Calu3 (cell line): Measurements from ENCODE around the gene NELL1. TPM values are rescaled to one million over a fixed set of nuclear protein-coding genes. Genes with fewer than 3 reads are reported as not detected.
"Not testable (repeated sequence)": the region's sequence is repeated elsewhere in the genome, so short reads cannot be mapped to it uniquely, and the experiment has no call there.

Experiments
- BruUV-seq: library from RNA; stranded (reverse); fragments of 400-500 nt; replicated peaks from 2 replicates; lab custom pipeline; 2021; lab: Mats Ljungman, UMichigan
- CTCF ChIA-PET: fragments of 300-600 bp; sonication (Branson Sonifier 250); formaldehyde crosslinking; loops from one replicate; lab custom pipeline; 2022; ENCODE audit warnings: antibody characterized with exemption; lab: Charles Lee
- DNase-seq: peaks from one replicate; pipeline ENCODE4 v3.0.0; 2022
- H3K27ac Mint-ChIP-seq: one replicate; pipeline ENCODE4 v1.8.0; 2022; ENCODE audit warnings: mixed read lengths; ENCODE audit not compliant: unreplicated experiment
- H3K27me3 Mint-ChIP-seq: one replicate; pipeline ENCODE4 v1.8.0; 2022; ENCODE audit warnings: mixed read lengths; ENCODE audit not compliant: unreplicated experiment
- H3K36me3 Mint-ChIP-seq: one replicate; pipeline ENCODE4 v1.8.0; 2022; ENCODE audit warnings: mild to moderate bottlenecking, moderate library complexity, mixed read lengths; ENCODE audit not compliant: insufficient read depth, unreplicated experiment
- H3K4me1 Mint-ChIP-seq: one replicate; pipeline ENCODE4 v1.8.0; 2022; ENCODE audit warnings: mild to moderate bottlenecking, low read depth, mixed read lengths; ENCODE audit not compliant: unreplicated experiment
- H3K4me3 Mint-ChIP-seq: one replicate; pipeline ENCODE4 v1.8.0; 2022; ENCODE audit warnings: mild to moderate bottlenecking, low read depth, moderate library complexity, mixed read lengths; ENCODE audit not compliant: unreplicated experiment
- H3K9me3 Mint-ChIP-seq: one replicate; pipeline ENCODE4 v1.8.0; 2022; ENCODE audit warnings: low read depth, mixed read lengths; ENCODE audit not compliant: unreplicated experiment
- CTCF ChIP-seq: fragments of 200-600 bp; IDR thresholded peaks from one replicate; pipeline ENCODE4 v1.8.0; 2022; ENCODE audit warnings: antibody characterized with exemption; ENCODE audit not compliant: unreplicated experiment
- intact Hi-C: fragments of 100-400 bp; cut with micrococcal nuclease; formaldehyde crosslinking; loops from one replicate; pipeline ENCODE4 v1.10.0; 2022; ENCODE audit not compliant: unreplicated experiment
- total RNA-seq: library from RNA; stranded (reverse); gene quantifications from 2 replicates; pipeline ENCODE4 v1.2.3, GENCODE V29; 2022

The NELL1 gene
- total RNA-seq, 1 experiment from 2014 or later: not detected

GRCh38 chr11:21268036-21268435, 598.6 kb downstream of the NELL1 start:
- Mint-ChIP-seq H3K9me3 (peaks cover 7% of the 10 kb centered on the region), H3K4me3 (no peak overlapping the region), H3K36me3 (no peaks in the 10 kb centered on the region), H3K27me3 (no peaks in the 10 kb centered on the region), H3K4me1 (no peaks in the 10 kb centered on the region), H3K27ac (no peak overlapping the region)
- CTCF ChIA-PET: no interaction called here
- TF ChIP-seq CTCF: no peak
- intact Hi-C loops: no loop called here
- no peak for DNase-seq
- no TSS peak for BruUV-seq

GRCh38 chr11:21272139-21272538, 602.8 kb downstream of the NELL1 start:
- intact Hi-C loops, DNase-seq, H3K27ac Mint-ChIP-seq, H3K36me3 Mint-ChIP-seq, H3K4me1 Mint-ChIP-seq, BruUV-seq, H3K27me3 Mint-ChIP-seq, H3K4me3 Mint-ChIP-seq, CTCF ChIA-PET: not testable (repeated sequence)
- peaks cover 11% of the 10 kb centered on the region for H3K9me3 Mint-ChIP-seq

- Mint-ChIP-seq H3K27ac (no peak overlapping the region), H3K36me3 (no peaks in the 10 kb centered on the region), H3K9me3 (peaks cover 17% of the 10 kb centered on the region), H3K27me3 (no peaks in the 10 kb centered on the region), H3K4me1 (no peaks in the 10 kb centered on the region), H3K4me3 (no peak overlapping the region)
- CTCF ChIA-PET: no interaction called here
- DNase-seq: no peak
- BruUV-seq: no TSS peak
- TF ChIP-seq CTCF: no peak
- intact Hi-C loops: no loop called here
These were observed 609.5 kb downstream of the NELL1 start for GRCh38 chr11:21278840-21279239.

DNA sequence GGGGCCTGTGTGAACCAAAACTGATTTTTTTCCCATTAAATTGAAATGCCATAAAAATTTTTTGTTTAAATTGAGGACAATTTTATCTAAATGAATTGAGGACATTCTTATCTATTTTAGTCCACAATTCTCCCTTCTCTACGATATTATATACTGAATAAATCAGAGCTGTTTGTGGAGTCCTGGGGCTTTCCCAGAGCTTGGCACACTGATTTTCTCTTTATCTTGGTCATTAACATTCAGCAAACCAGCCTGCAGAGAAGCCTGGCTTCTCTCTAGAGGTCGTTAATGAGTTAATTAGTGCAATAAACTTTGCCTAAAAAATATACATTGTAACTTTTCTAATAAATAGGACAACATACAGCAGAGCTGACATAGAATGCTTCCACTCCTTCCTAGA, 615.7 kb downstream of the NELL1 start:
- no peak for DNase-seq
- BruUV-seq: no TSS peak
- no peak overlapping the region for H3K4me3 Mint-ChIP-seq
- no peaks in the 10 kb centered on the region for H3K4me1 Mint-ChIP-seq
- H3K9me3 Mint-ChIP-seq: peaks cover 20% of the 10 kb centered on the region
- H3K27me3 Mint-ChIP-seq: no peaks in the 10 kb centered on the region
- no peak overlapping the region for H3K27ac Mint-ChIP-seq
- intact Hi-C loops: no loop called here
- CTCF ChIA-PET: no interaction called here
- H3K36me3 Mint-ChIP-seq: no peaks in the 10 kb centered on the region
- TF ChIP-seq CTCF: no peak

DNA sequence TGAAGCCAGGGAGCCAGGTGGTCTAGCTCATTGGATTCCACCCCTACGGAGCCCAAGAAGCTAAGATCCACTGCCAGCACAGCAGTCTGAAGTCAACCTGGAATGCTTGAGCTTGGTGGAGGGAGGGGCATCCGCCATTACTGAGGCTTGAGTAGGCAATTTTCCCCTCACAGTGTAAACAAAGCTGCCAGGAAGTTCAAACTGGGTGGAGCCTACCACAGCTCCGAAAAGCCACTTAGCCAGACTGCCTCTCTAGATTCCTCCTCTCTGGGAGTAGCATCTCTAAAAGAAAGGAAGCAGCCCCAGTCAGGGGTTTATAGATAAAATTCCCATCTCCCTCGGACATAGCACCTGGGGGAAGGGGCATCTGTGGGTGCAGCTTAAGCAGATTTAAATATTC, 620.3 kb downstream of the NELL1 start:
- H3K36me3 Mint-ChIP-seq: no peaks in the 10 kb centered on the region
- peaks cover 13% of the 10 kb centered on the region for H3K9me3 Mint-ChIP-seq
- intact Hi-C loops: no loop called here
- H3K27me3 Mint-ChIP-seq: no peaks in the 10 kb centered on the region
- no peak overlapping the region for H3K4me3 Mint-ChIP-seq
- no peaks in the 10 kb centered on the region for H3K4me1 Mint-ChIP-seq
- no peak for TF ChIP-seq CTCF
- CTCF ChIA-PET: no interaction called here
- no peak overlapping the region for H3K27ac Mint-ChIP-seq
- no TSS peak for BruUV-seq
- no peak for DNase-seq
